HFF-Myc (cell line): ENCODE measurements around the gene BRD4.
A peak's percentile ranks its signal among the peaks of the same experiment; 100 is the strongest.

ENCODE experiments used
- DNase-seq: peaks from one replicate; pipeline ENCODE4 v3.0.0-alpha.2; 2011; ENCODE audit warnings: low read depth; ENCODE audit errors: extremely low read depth
- H3K4me3 ChIP-seq: replicated peaks from 2 replicates; pipeline ENCODE4 v1.5.1; 2011; ENCODE audit warnings: low read depth, mild to moderate bottlenecking, control low read depth, low read length
- TF ChIP-seq, protein P1 (sequence below): IDR thresholded peaks from 2 replicates; pipeline ENCODE4 v1.5.1; 2012; ENCODE audit warnings: mild to moderate bottlenecking, low read depth, low read length, control low read depth; ENCODE audit errors: missing control alignments

The BRD4 gene

GRCh38 chr19:15265214-15265849, 67.0 kb downstream of the BRD4 start:
- TF ChIP-seq, protein P1, sequence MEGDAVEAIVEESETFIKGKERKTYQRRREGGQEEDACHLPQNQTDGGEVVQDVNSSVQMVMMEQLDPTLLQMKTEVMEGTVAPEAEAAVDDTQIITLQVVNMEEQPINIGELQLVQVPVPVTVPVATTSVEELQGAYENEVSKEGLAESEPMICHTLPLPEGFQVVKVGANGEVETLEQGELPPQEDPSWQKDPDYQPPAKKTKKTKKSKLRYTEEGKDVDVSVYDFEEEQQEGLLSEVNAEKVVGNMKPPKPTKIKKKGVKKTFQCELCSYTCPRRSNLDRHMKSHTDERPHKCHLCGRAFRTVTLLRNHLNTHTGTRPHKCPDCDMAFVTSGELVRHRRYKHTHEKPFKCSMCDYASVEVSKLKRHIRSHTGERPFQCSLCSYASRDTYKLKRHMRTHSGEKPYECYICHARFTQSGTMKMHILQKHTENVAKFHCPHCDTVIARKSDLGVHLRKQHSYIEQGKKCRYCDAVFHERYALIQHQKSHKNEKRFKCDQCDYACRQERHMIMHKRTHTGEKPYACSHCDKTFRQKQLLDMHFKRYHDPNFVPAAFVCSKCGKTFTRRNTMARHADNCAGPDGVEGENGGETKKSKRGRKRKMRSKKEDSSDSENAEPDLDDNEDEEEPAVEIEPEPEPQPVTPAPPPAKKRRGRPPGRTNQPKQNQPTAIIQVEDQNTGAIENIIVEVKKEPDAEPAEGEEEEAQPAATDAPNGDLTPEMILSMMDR = no peak
- no peak for DNase-seq
- H3K4me3 ChIP-seq = no peak overlapping the region

DNA sequence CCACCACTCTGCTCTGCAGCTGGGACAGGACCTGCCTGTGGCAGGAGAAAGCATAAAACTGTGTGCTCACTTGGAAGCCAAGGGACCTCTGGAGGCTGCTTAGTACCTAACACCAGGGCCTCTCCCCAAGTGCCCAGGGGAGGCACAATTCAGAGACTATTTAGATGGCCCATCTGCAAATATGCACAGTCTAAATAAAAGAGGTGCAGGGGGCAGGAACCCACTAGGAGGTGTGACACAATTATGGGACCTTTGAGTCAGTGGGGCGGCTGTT, 67.5 kb downstream of the BRD4 start:
- TF ChIP-seq, protein P1 = no peak
- DNase-seq = no peak
- no peak overlapping the region for H3K4me3 ChIP-seq

GRCh38 chr19:15264061-15264932, 68.0 kb downstream of the BRD4 start:
- TF ChIP-seq, protein P1 = peak; percentile 80
- no peak overlapping the region for H3K4me3 ChIP-seq
- DNase-seq = no peak

DNA sequence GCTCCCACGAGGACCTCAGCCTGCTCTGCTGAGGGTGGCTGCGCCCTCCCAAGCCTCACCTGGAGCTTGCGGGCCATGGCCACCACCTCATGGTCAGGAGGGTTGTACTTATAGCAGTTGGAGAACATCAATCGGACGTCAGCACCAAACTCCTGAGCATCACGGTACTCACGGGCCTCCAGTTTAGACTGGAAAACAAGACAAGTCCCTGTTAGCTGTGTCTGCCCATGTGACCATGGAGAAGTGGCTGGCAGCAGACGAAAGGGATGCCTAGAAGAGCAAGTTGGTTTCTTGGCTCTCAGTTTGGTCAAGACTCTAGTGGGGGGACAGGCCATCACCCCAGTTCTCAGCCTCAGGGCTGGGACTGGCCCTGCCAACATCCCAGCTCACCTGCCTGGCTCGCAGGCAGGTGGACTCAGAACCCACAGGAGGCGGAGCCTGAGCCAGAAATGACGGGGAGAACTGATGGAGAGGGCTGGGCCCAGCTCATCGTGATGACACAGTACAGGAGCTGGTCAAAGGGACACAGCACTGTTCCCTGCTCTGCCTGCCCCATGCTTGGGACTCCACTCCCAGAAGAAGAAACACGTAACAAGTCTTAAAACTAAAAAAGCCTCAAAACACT, 68.9 kb downstream of the BRD4 start:
- no peak overlapping the region for H3K4me3 ChIP-seq
- no peak for DNase-seq
- TF ChIP-seq, protein P1 = no peak

- DNase-seq = no peak
- no peak overlapping the region for H3K4me3 ChIP-seq
- TF ChIP-seq, protein P1 = no peak
These were observed 70.3 kb downstream of the BRD4 start for GRCh38 chr19:15262011-15262410.

GRCh38 chr19:15260939-15261338, 71.4 kb downstream of the BRD4 start:
- no peak overlapping the region for H3K4me3 ChIP-seq
- TF ChIP-seq, protein P1 = peak; percentile 21
- DNase-seq = no peak
